ENCODE data around the gene KIF16B.

- TF ChIP-seq CTCF (IDR thresholded peaks at IDR 0.05), result no peak
- no peak for TF ChIP-seq POLR2A (IDR thresholded peaks at IDR 0.05)
Measured at GRCh38 chr20:16588241-16588640, 15.0 kb upstream of the KIF16B start.

Measured in lower leg skin (tissue), 3 donors.